Lung (tissue), 12 donors: ENCODE measurements around the gene GPI. TPM values are rescaled to one million over a fixed set of nuclear protein-coding genes. Genes with fewer than 3 reads are reported as not detected.

Experiments used
- ATAC-seq: fragments of 200-7000 bp; cut with Tn5 transposase; one replicate; pipeline ENCODE4 v1.9.1; 2020; ENCODE audit warnings: moderate number of reproducible peaks; ENCODE audit not compliant: insufficient read depth, low FRiP score
- DNase-seq, 3 donors: peaks; one replicate each; pipeline ENCODE4 v3.0.0-alpha.2; 2013 to 2017
- H3K27ac ChIP-seq, 2 donors: one replicate each; pipeline ENCODE4 v1.5.1; 2013; ENCODE audit warnings: mild to moderate bottlenecking in 2 of 2, moderate library complexity in 2 of 2, control low read depth in 1 of 2, inconsistent platforms in 1 of 2, low read depth in 1 of 2, low read length in 1 of 2
- H3K27me3 ChIP-seq, 3 donors: one replicate each; pipeline ENCODE4 v1.5.1; 2013; ENCODE audit warnings: low read length in 2 of 3; ENCODE audit not compliant: control insufficient read depth in 3 of 3, insufficient read depth in 3 of 3
- H3K36me3 ChIP-seq, 4 donors: one replicate each; pipeline ENCODE4 v1.5.1; 2013; ENCODE audit warnings: low read length in 4 of 4, mild to moderate bottlenecking in 1 of 4, moderate library complexity in 1 of 4; ENCODE audit not compliant: control insufficient read depth in 4 of 4, insufficient read depth in 4 of 4
- H3K4me1 ChIP-seq, 5 donors: one replicate each; pipeline ENCODE4 v1.5.1; 2013; ENCODE audit warnings: low read length in 5 of 5, mild to moderate bottlenecking in 2 of 5, moderate library complexity in 1 of 5; ENCODE audit not compliant: control insufficient read depth in 5 of 5, insufficient read depth in 5 of 5
- H3K4me3 ChIP-seq: one replicate; pipeline ENCODE4 v1.5.1; 2013; ENCODE audit warnings: mild to moderate bottlenecking, control low read depth, moderate library complexity
- H3K9ac ChIP-seq, 2 donors: one replicate each; pipeline ENCODE4 v1.5.1; 2013; ENCODE audit warnings: low read length in 2 of 2, control low read depth in 1 of 2; ENCODE audit not compliant: insufficient read depth in 1 of 2
- H3K9me3 ChIP-seq, 4 donors: one replicate each; pipeline ENCODE4 v1.5.1; 2013; ENCODE audit warnings: low read length in 3 of 4, mild to moderate bottlenecking in 1 of 4, moderate library complexity in 1 of 4; ENCODE audit not compliant: control insufficient read depth in 4 of 4, insufficient read depth in 3 of 4
- WGBS, 2 donors: extraction: QIAGEN DNeasy Blood & Tissue Kit; methylation state at CpG; one replicate each; pipeline ENCODE4 v1.1.7; 2013; 5-methylcytosine and 5-hydroxymethylcytosine counted together
- polyA plus RNA-seq, 2 donors: library from polyadenylated mRNA; stranded (reverse); fragments of 200-250 nt; gene quantifications; one replicate each; pipeline ENCODE4 v1.2.1, GENCODE V29; 2013
- total RNA-seq, 2 donors: library from RNA; depleted of rRNA in 1 of 2; stranded (reverse); fragments of >200 nt in 1 of 2; gene quantifications; one replicate each; pipeline ENCODE4 v1.2.1, GENCODE V29; 2014 to 2021
- TF ChIP-seq, protein P1 (sequence below): IDR thresholded peaks from 2 replicates; pipeline ENCODE4 v1.5.1; 2012; ENCODE audit warnings: mild to moderate bottlenecking; ENCODE audit errors: control extremely low read depth, extremely low read depth
- donor health status: control.
- donor health status: control.
- donor health status: Bipolar disorder and iron deficiency.
- donor health status: healthy.
- donor health status: DM: yes; HTN: yes; CAD: no.

GPI gene
- total and polyA plus RNA-seq, 4 donors, result 79.8 to 225 (median 121) TPM

DNA sequence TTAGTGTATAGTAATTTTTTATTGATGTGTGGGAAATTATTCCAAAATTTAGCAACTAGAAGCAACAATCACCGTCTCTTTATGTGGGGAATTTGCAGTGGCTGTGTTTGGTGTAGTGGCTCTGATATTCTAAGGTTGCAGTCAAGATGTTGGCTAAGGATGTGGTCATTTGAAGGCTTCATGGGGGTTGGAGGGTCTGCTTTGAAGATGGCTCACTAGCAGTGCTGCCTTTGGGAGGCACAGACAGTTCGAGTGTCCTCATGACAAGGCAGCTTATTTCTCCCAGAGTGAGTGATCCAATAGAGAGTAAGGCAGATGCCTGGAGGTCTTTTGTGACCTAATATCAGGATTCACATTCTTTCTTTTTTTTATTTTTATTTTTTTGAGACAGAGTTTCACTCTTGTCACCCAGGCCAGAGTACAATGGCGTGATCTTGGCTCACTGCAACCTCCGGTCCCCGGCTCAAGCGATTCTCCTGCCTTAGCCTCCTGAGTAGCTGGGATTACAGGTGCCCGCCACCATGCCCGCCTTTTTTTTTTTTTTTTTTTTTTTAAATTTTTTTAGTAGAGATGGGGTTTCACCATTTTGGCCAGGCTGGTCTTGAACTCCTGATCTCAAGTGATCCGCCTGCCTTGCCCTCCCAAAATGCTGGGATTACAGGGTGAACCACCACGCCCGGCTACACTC lies 8.7 kb downstream of the GPI start:
- 99% methylated on average over 10 to 11 of the region's 11 CpGs for WGBS, 2 donors
- H3K36me3 ChIP-seq, result peaks cover 21 to 47% (median 22%) of the 10 kb centered on the region in 4 donors

GRCh38 chr19:34375598-34375997 lies 10.6 kb downstream of the GPI start:
- ATAC-seq (no peak), DNase-seq (no peak)
- WGBS, 2 donors, result 83 to 92% methylated on average over 8 of the region's 8 CpGs
- Histone ChIP-seq H3K27ac (no peak overlapping the region), H3K4me1 (no peaks in the 10 kb centered on the region), H3K36me3 (peaks cover 22 to 54% (median 26%) of the 10 kb centered on the region in 4 donors), H3K27me3 (no peaks in the 10 kb centered on the region), H3K9me3 (no peaks in the 10 kb centered on the region), H3K9ac (no peak overlapping the region), H3K4me3 (no peak overlapping the region)
- TF ChIP-seq, protein P1, sequence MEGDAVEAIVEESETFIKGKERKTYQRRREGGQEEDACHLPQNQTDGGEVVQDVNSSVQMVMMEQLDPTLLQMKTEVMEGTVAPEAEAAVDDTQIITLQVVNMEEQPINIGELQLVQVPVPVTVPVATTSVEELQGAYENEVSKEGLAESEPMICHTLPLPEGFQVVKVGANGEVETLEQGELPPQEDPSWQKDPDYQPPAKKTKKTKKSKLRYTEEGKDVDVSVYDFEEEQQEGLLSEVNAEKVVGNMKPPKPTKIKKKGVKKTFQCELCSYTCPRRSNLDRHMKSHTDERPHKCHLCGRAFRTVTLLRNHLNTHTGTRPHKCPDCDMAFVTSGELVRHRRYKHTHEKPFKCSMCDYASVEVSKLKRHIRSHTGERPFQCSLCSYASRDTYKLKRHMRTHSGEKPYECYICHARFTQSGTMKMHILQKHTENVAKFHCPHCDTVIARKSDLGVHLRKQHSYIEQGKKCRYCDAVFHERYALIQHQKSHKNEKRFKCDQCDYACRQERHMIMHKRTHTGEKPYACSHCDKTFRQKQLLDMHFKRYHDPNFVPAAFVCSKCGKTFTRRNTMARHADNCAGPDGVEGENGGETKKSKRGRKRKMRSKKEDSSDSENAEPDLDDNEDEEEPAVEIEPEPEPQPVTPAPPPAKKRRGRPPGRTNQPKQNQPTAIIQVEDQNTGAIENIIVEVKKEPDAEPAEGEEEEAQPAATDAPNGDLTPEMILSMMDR, result no peak

More for the DNA sequence above, 8.7 kb downstream of the GPI start:
- no peak overlapping the region for H3K4me3 ChIP-seq
- no peak overlapping the region for H3K27ac ChIP-seq
- no peak overlapping the region for H3K9ac ChIP-seq
- H3K4me1 ChIP-seq, result no peaks in the 10 kb centered on the region
- ATAC-seq (no peak), DNase-seq (no peak)
- no peaks in the 10 kb centered on the region for H3K9me3 ChIP-seq
- TF ChIP-seq, protein P1, result no peak
- no peaks in the 10 kb centered on the region for H3K27me3 ChIP-seq

- ATAC-seq (no peak), DNase-seq (no peak)
- Histone ChIP-seq H3K4me3 (no peak overlapping the region), H3K36me3 (peaks cover 32 to 74% (median 47%) of the 10 kb centered on the region in 4 donors), H3K4me1 (no peaks in the 10 kb centered on the region), H3K9ac (no peak overlapping the region), H3K9me3 (no peaks in the 10 kb centered on the region), H3K27ac (no peak overlapping the region), H3K27me3 (no peaks in the 10 kb centered on the region)
- TF ChIP-seq, protein P1, result no peak
- 94% methylated on average over 5 of the region's 5 CpGs for WGBS, 2 donors
Observed at GRCh38 chr19:34380639-34381241, 15.7 kb downstream of the GPI start.
